ENCODE data around the gene LYPD6. TPM values are rescaled to one million over a fixed set of nuclear protein-coding genes. Genes with fewer than 3 reads are reported as not detected.

The LYPD6 gene
- total RNA-seq, 1 experiment from 2014 or later = 0.74 TPM

DNA sequence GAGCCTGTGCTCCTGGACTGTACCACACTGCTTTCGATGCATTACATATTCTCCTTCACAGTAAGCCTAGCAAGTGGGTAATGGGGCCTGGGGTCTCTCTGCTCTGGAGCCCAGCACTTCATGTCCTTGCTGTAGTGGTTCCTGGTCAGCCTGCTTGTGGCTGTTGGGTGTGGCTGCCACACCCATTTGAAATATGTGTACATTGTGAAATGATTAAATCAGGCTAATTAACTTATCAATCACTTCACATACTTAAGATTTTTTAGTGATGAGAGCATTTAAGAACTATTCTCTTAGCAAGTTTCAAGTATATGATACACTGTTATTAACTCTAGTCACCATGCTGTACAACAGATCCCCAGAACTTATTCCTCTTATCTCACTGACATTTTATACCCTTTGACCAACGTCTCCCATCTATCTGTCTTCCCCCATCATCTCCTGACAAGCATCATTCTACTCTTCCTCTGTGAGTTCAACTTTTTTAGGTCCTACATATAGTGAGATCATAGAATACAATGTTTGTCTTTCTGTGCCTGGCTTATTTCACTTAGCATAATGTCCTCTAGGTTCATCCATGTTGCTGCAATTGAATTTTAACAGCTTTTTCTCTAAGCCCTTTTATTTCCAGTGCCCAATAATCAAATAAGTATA is 92.1 kb downstream of the LYPD6 start:
- Histone ChIP-seq H3K79me2 (ENCODE audit: low read depth) (no peaks in the 10 kb centered on the region), H4K20me1 (ENCODE audit: insufficient read depth) (no peaks in the 10 kb centered on the region), H3K27ac (peak overlapping the region; percentile 70), H3K27me3 (ENCODE audit: insufficient read depth, low read depth) (no peaks in the 10 kb centered on the region), H3F3A (ENCODE audit: insufficient read depth, low read depth) (peaks cover 17% of the 10 kb centered on the region; the same call in 1 of the 2 replicates), H3K4me2 (peak overlapping the region; percentile 55), H3K4me3 (no peak overlapping the region), H3K36me3 (ENCODE audit: low read depth) (no peaks in the 10 kb centered on the region), H2AFZ (no peak overlapping the region), H3K9me2 (ENCODE audit: insufficient read depth) (no peaks in the 10 kb centered on the region), H3K9me3 (ENCODE audit: insufficient read depth, low read depth) (no peaks in the 10 kb centered on the region), H3K4me1 (replicated peaks; ENCODE audit: insufficient read depth) (peaks cover 27% of the 10 kb centered on the region)
- no peak for TF ChIP-seq EZH2 (IDR thresholded peaks at IDR 0.05; ENCODE audit: low read depth)
- TF ChIP-seq, protein P1, sequence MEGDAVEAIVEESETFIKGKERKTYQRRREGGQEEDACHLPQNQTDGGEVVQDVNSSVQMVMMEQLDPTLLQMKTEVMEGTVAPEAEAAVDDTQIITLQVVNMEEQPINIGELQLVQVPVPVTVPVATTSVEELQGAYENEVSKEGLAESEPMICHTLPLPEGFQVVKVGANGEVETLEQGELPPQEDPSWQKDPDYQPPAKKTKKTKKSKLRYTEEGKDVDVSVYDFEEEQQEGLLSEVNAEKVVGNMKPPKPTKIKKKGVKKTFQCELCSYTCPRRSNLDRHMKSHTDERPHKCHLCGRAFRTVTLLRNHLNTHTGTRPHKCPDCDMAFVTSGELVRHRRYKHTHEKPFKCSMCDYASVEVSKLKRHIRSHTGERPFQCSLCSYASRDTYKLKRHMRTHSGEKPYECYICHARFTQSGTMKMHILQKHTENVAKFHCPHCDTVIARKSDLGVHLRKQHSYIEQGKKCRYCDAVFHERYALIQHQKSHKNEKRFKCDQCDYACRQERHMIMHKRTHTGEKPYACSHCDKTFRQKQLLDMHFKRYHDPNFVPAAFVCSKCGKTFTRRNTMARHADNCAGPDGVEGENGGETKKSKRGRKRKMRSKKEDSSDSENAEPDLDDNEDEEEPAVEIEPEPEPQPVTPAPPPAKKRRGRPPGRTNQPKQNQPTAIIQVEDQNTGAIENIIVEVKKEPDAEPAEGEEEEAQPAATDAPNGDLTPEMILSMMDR (conservative IDR thresholded peaks at IDR 0.05) = no peak
- POLR2A ChIA-PET (ENCODE audit: unreplicated experiment) = no interaction called here
- CTCF ChIA-PET = no interaction called here
- TSS peak; percentile 65 for BruUV-seq (replicated peaks)
- intact Hi-C loops (cut with micrococcal nuclease; ENCODE audit: unreplicated experiment) = loop anchor here (1.0 to 5.0 kb wide), 2 partner anchors 11 to 355 kb away; no protein-coding TSS in a partner anchor
- peak; percentile 57 to 87 for DNase-seq

DNA sequence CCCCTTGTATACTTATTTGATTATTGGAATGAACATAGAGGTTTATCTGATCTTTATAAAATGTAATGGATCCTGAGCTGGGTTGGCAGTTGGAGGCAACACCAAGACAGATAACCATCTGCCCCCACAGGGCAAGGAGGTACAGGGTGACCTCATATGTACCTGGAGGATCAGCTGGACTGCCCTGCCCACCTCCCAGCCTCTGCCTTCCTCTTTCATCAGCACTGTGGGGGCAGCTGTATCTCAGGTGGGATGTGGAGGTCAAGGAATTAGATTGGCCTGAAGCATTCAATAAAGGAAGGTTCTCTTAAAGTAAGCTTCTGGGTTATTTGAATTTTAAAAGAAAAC is 92.6 kb downstream of the LYPD6 start:
- no peak overlapping the region for H2AFZ ChIP-seq
- peak overlapping the region; percentile 70 for H3K27ac ChIP-seq
- H4K20me1 ChIP-seq (ENCODE audit: insufficient read depth) = no peaks in the 10 kb centered on the region
- no peaks in the 10 kb centered on the region for H3K9me3 ChIP-seq (ENCODE audit: insufficient read depth, low read depth)
- POLR2A ChIA-PET (ENCODE audit: unreplicated experiment) = no interaction called here
- H3K4me2 ChIP-seq = peak overlapping the region; percentile 55
- CTCF ChIA-PET = no interaction called here
- H3K36me3 ChIP-seq (ENCODE audit: low read depth) = no peaks in the 10 kb centered on the region
- peaks cover 17% of the 10 kb centered on the region; the same call in 1 of the 2 replicates for H3F3A ChIP-seq (ENCODE audit: insufficient read depth, low read depth)
- intact Hi-C loops (cut with micrococcal nuclease; ENCODE audit: unreplicated experiment) = loop anchor here (1.0 to 5.0 kb wide), 2 partner anchors 12 to 356 kb away; no protein-coding TSS in a partner anchor
- H3K79me2 ChIP-seq (ENCODE audit: low read depth) = no peaks in the 10 kb centered on the region
- no peaks in the 10 kb centered on the region for H3K27me3 ChIP-seq (ENCODE audit: insufficient read depth, low read depth)
- no peaks in the 10 kb centered on the region for H3K9me2 ChIP-seq (ENCODE audit: insufficient read depth)
- peak; percentile 20 to 67 for DNase-seq
- BruUV-seq (replicated peaks) = no TSS peak
- H3K4me1 ChIP-seq (replicated peaks; ENCODE audit: insufficient read depth) = peaks cover 27% of the 10 kb centered on the region
- TF ChIP-seq EZH2 (IDR thresholded peaks at IDR 0.05; ENCODE audit: low read depth) = no peak
- TF ChIP-seq, protein P1 (conservative IDR thresholded peaks at IDR 0.05) = no peak
- no peak overlapping the region for H3K4me3 ChIP-seq

DNA sequence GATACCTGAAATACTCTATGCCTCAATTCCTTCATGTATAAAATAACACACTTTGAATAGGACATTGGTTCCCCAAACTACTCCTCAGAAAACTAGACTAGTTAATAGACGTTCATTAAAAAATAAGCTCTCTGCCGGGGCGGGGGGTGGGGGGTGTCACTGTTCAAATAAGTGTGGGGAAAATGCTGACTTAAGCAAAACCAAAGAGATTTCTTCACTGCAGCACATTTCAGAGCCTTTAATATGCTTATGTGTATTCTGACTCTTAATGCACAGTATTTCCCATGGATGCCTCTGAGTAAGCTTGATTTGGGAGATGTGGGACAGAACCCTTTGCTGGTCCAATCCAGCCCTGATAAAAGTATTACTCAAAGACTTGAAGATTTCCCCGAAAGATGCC is 93.2 kb downstream of the LYPD6 start:
- intact Hi-C loops (cut with micrococcal nuclease; ENCODE audit: unreplicated experiment) = loop anchor here (5.0 kb wide), 1 partner anchor 356 kb away; no protein-coding TSS in a partner anchor

More for the DNA sequence above, 93.2 kb downstream of the LYPD6 start:
- no peak overlapping the region for H2AFZ ChIP-seq
- H3K27ac ChIP-seq = no peak overlapping the region; the same call in 1 of the 2 replicates
- H3K4me1 ChIP-seq (replicated peaks; ENCODE audit: insufficient read depth) = peaks cover 27% of the 10 kb centered on the region
- H3K36me3 ChIP-seq (ENCODE audit: low read depth) = no peaks in the 10 kb centered on the region
- no peaks in the 10 kb centered on the region for H4K20me1 ChIP-seq (ENCODE audit: insufficient read depth)
- no peak for DNase-seq
- no peaks in the 10 kb centered on the region for H3K9me2 ChIP-seq (ENCODE audit: insufficient read depth)
- no peaks in the 10 kb centered on the region for H3K27me3 ChIP-seq (ENCODE audit: insufficient read depth, low read depth)
- CTCF ChIA-PET = no interaction called here
- POLR2A ChIA-PET (ENCODE audit: unreplicated experiment) = no interaction called here
- no peaks in the 10 kb centered on the region for H3K79me2 ChIP-seq (ENCODE audit: low read depth)
- H3K4me2 ChIP-seq = no peak overlapping the region
- no peaks in the 10 kb centered on the region for H3K9me3 ChIP-seq (ENCODE audit: insufficient read depth, low read depth)
- H3K4me3 ChIP-seq = no peak overlapping the region
- BruUV-seq (replicated peaks) = no TSS peak
- peaks cover 17% of the 10 kb centered on the region; the same call in 1 of the 2 replicates for H3F3A ChIP-seq (ENCODE audit: insufficient read depth, low read depth)
- no peak for TF ChIP-seq EZH2 (IDR thresholded peaks at IDR 0.05; ENCODE audit: low read depth)
- TF ChIP-seq, protein P1 (conservative IDR thresholded peaks at IDR 0.05) = no peak

Data from PC-9 (cell line).